GM18873 (cell line): ENCODE data around the gene GPR61.

Source experiments
- ATAC-seq: cut with Tn5 transposase; IDR thresholded peaks from one replicate; pipeline ENCODE4 v1.9.1; 2021; ENCODE audit warnings: mild to moderate bottlenecking, moderate library complexity, moderate number of reproducible peaks; ENCODE audit not compliant: unreplicated experiment, low FRiP score

GPR61 gene

GRCh38 chr1:109534307-109534858 lies 5.3 kb upstream of the GPR61 start:
- ATAC-seq, result no peak

GRCh38 chr1:109535481-109535880 lies 4.2 kb upstream of the GPR61 start:
- no peak for ATAC-seq

DNA sequence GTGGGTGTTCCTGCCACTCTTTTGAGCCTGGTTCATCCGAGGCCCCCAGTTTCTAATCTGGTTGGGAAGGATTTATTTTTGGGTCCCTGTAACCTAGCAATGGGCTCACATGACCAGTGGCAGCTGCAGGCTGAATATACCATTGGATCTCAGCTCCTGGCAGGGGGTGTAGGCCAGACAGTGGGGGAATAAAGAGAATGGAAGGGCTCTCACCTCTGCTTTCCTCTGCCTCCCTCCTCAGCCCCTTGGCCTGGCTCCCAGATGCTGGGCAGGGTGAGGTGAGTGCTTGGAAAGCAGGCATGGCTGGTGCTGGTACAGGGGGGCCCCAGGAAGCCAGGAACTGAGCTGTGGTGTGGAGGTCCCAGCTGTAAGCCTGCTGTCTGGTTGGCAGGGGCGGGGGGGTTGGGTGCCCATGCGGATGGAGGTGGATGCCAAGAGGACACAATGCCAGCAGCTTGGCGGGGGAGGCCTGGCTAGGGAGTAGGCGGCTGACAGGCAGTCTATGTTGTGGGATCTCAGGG lies 3.6 kb upstream of the GPR61 start:
- ATAC-seq, result no peak

- no peak for ATAC-seq
These were observed 2.1 kb upstream of the GPR61 start for GRCh38 chr1:109537450-109538178.

DNA sequence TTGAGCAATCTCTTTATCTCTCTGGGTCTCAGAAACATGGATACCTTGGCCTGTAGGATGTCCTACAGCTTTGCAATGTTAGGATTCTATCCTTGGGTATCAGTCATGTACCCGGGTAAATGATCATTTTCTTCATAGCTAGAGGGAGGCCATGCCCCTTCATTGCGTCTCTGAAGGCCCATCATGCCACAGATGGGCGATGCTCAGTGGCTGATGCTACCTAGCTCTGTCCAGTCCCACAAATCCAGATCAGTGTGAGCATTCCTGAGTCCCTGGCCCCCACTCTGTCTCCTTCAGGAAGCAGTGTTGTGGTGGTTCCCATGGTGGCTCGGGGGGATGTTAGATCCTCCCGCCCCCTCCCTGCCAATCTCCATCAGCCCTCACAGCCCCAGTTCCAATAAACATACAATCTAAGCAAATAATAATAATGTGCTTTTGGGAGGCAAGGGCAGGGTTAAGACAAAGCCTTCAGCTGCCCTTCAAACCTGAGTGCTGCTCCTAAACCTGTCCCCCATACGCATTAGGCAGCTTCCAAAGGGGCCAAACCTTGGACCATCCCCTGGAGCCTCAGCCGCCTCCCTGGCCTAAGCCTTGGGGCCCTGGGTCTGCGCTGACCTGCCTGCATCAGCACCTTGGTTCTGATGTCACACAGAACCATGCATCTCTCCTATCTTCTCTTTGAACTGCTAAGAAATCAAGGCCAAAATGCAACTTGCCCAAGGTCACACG lies 681 bp upstream of the GPR61 start:
- no peak for ATAC-seq

DNA sequence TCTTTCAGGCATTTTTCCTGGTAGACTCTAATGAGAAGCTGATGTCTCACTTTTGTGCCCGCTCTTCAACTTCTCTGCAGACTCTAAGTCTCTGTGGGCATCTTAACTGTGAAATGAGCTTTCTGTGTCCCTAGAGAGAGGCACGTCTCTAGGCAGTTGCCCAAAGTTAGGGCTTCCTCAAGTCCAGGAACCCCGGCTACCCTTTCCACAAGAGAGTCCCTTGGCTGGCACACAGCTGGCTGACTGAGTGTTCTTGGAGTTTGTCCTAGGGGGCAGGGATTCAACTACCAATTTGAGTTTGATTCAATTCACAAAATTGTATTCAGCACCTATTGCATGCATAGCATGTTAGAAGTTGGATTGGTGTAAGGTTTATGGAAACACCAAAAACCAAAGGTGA lies 1.4 kb downstream of the GPR61 start:
- ATAC-seq, result no peak

DNA sequence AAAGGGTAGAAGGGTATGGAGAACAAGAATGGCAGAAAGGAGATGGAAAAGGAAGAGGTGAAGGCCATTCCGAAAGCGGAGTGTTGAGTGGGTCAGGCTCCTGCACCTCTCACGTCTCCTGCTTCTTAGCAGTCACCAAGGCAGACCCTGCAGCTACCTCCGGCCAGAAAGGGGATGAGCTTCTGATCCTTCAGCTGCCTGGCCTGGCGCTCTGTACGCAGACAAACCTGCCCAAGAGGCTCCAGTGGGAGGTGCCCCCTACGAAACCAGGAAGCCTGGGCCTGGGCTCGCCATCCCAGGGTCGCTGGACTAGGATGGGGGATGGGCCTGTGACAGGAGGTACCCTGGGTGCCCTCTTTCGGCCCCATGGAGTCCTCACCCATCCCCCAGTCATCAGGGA lies 3.0 kb downstream of the GPR61 start:
- ATAC-seq, result no peak

DNA sequence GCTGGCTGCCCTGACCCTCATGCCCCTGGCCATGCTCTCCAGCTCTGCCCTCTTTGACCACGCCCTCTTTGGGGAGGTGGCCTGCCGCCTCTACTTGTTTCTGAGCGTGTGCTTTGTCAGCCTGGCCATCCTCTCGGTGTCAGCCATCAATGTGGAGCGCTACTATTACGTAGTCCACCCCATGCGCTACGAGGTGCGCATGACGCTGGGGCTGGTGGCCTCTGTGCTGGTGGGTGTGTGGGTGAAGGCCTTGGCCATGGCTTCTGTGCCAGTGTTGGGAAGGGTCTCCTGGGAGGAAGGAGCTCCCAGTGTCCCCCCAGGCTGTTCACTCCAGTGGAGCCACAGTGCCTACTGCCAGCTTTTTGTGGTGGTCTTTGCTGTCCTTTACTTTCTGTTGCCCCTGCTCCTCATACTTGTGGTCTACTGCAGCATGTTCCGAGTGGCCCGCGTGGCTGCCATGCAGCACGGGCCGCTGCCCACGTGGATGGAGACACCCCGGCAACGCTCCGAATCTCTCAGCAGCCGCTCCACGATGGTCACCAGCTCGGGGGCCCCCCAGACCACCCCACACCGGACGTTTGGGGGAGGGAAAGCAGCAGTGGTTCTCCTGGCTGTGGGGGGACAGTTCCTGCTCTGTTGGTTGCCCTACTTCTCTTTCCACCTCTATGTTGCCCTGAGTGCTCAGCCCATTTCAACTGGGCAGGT lies 3.8 kb downstream of the GPR61 start:
- ATAC-seq, result no peak

DNA sequence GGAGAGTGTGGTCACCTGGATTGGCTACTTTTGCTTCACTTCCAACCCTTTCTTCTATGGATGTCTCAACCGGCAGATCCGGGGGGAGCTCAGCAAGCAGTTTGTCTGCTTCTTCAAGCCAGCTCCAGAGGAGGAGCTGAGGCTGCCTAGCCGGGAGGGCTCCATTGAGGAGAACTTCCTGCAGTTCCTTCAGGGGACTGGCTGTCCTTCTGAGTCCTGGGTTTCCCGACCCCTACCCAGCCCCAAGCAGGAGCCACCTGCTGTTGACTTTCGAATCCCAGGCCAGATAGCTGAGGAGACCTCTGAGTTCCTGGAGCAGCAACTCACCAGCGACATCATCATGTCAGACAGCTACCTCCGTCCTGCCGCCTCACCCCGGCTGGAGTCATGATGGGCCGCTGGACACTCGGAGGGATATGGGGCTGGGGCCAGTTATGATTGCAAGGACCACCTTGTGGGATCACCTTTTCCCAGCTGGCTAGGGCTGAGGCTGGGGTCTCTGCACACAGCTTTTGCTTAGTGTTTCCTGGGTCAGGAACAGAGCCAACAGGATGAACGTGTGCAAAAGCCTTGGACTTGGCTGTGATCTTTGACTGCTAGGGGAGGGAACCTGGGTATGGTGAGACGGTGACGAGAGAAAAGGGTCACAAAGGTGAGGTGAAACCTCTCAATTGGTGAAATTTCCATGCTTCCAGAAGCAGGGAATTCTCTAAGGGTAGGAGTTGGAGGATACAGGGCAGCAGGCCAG lies 4.5 kb downstream of the GPR61 start:
- no peak for ATAC-seq

DNA sequence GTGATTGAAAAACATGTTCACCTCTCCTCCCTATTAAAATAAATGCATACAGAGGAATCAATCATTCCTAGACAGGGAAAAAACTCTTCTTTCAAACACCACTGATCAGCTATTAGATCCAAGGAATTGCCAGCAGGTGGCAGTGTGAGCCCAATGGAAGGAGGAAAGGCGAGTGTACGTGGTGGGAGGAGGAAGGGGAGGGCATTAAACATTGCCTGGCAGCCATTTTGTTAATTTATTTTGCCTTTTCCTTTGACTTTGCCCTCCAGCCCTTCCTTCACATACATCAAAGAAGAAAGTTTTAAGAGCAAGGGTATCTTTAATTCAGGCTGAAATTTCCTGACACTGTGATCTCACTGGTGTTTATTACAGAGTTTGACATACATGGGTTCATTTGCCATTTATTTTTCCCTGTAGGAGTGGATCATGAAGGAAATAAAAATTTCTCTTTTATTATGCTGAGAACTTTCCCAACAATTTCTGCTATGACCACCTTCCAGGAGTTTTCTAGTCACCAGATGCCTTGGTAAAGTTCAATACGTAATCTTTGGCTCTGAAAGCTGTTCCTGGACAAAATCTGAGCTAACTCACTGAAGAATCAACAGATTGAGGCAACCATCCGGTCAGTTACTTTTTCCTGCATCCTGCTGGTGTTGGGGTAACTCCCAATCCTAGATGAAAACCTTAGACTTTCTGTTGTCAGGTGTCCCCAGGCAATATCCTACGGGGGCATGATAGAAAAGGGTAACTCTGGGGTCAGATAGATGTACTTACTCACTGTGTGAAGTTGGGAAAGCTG lies 6.8 kb downstream of the GPR61 start:
- ATAC-seq, result peak; percentile 48

DNA sequence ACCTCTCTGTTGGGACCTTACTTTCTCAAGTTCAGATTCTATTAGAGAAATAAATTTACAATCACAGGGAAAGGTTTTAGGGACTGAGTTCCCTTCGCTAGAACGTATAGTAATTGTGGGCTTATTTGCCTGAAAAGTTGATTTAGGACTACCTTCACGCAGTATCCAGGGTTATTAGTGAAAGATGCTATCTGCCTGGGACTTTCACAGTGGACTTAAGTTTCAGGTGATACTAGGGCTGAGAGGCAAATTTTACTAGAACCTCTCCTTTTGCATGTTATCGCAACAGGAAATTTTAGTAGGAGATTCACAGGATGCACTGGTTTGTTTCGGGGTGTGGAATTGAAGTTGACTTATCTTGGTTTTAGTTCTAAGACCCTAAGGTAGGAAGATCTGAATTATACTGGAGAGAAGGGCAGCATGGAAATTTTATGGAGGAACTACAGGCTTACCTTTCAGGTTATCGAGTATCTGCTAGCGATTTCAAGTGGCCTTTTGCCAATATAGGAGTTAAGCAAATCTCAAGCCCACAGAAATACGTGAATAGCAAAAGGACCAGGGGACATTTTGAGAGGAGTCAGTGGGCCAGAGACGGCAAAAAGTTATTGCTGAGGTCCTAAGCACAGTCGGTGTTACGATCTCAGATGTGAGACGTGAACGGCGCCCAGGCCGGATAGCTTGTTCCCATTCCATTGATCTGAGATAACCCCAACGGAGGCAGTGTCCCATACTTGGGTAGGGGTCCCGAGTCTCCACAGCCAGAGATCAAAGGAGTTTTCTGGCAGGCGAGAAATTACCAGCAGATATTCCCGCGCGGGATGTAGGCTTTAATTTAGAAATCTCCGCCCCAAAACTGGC lies 8.0 kb downstream of the GPR61 start:
- no peak for ATAC-seq

GRCh38 chr1:109548321-109549267 lies 8.9 kb downstream of the GPR61 start, which contains the start of gene GNAI3:
GNAI3 (plus strand) TSS chr1:109548615; CDS start chr1:109548721, 106 bp downstream.
- ATAC-seq, result peak; percentile 77

GRCh38 chr1:109556563-109556962 lies 16.9 kb downstream of the GPR61 start:
- no peak for ATAC-seq

DNA sequence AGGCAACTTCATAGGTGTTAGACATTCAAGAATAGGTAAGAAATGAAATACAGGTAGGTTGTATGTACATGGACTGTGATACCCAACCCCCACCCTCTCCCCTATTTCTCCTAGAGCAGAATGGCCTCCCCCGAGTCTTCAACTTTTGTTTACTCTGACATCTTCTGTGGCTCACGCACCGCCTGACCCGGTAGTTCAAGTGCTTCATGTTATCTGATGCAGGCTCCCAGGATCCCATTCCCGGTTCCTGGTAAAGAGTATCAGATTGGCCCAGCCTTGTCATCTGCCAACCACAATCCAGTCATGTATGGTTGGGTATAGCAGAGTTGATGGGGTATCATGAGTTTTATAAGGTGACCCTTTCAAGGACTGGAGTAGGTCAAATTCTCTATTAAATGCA lies 17.8 kb downstream of the GPR61 start:
- ATAC-seq, result no peak

GRCh38 chr1:109559995-109560394 lies 20.3 kb downstream of the GPR61 start:
- ATAC-seq, result no peak

GRCh38 chr1:109564194-109564878 lies 24.7 kb downstream of the GPR61 start:
- no peak for ATAC-seq

- no peak for ATAC-seq
These were observed 25.6 kb downstream of the GPR61 start for GRCh38 chr1:109565241-109565640.
